Psoas muscle (tissue), 8 donors: ENCODE results near the gene SIPA1. TPM values are rescaled to one million over a fixed set of nuclear protein-coding genes. Genes with fewer than 3 reads are reported as not detected.

Experiments
- ATAC-seq, 4 donors: fragments of 200-7000 bp; cut with Tn5 transposase; one replicate each; pipeline ENCODE4 v1.9.1; 2020; ENCODE audit warnings: moderate library complexity in 3 of 4, mild to moderate bottlenecking in 2 of 4
- DNase-seq, 2 donors: peaks; one replicate each; pipeline ENCODE4 v3.0.0-alpha.2; 2020
- H3K27ac ChIP-seq: fragments of 200-600 bp; one replicate; pipeline ENCODE4 v1.8.0; 2022
- H3K27me3 ChIP-seq, 3 donors: fragments of 200-600 bp in 1 of 3; one replicate each; pipeline versions ENCODE4 v1.6.1 to v1.8.0; 2013 to 2022; ENCODE audit warnings: low read length in 2 of 3, mild to moderate bottlenecking in 2 of 3, moderate library complexity in 1 of 3; ENCODE audit not compliant: insufficient read depth in 3 of 3
- H3K36me3 ChIP-seq, 2 donors: fragments of 200-600 bp in 1 of 2; one replicate each; pipeline versions ENCODE4 v1.6.1 to v1.8.0; 2013 to 2022; ENCODE audit warnings: low read depth in 1 of 2, mild to moderate bottlenecking in 1 of 2, moderate library complexity in 1 of 2; ENCODE audit not compliant: insufficient read depth in 1 of 2
- H3K4me1 ChIP-seq: fragments of 200-600 bp; one replicate; pipeline ENCODE4 v1.8.0; 2022
- H3K4me3 ChIP-seq: fragments of 200-600 bp; one replicate; pipeline ENCODE4 v1.8.0; 2022; ENCODE audit warnings: mild to moderate bottlenecking
- H3K9me3 ChIP-seq: fragments of 200-600 bp; one replicate; pipeline ENCODE4 v1.8.0; 2022
- CTCF ChIP-seq: fragments of 200-600 bp; IDR thresholded peaks from one replicate; pipeline ENCODE4 v1.8.0; 2022; ENCODE audit warnings: antibody characterized with exemption
- WGBS, 3 donors: extraction: QIAGEN DNeasy Blood & Tissue Kit; methylation state at CpG; one replicate each; pipeline versions ENCODE4 v1.1.6 to v1.1.7; 2013; 5-methylcytosine and 5-hydroxymethylcytosine counted together
- intact Hi-C, 2 donors: fragments of 100-400 bp; cut with DNase I; formaldehyde crosslinking; loops; one replicate each; pipeline versions ENCODE4 v1.11.0 to v1.14.2; 2022
- polyA plus RNA-seq, 3 donors: library from polyadenylated mRNA; stranded (reverse); fragments of 200-250 nt; gene quantifications; one replicate each; pipeline ENCODE4 v1.2.3, GENCODE V29; 2013
- total RNA-seq, 4 donors: library from RNA; stranded (reverse); fragmentation: NEBNext Ultra II Directional in 2 of 4; extraction: Animal tissue kit (Norgen Biotek cat#: 25700) in 2 of 4; gene quantifications; one replicate each; pipeline versions ENCODE4 v1.2.1 to v1.2.4, GENCODE V29; 2021 to 2023
- donor health status: healthy with polysubstance abuse.
- donor health status: DM: no; HTN: no; CAD: no; lungs with moderate emphysema.
- donor health status: Bipolar disorder and iron deficiency.
- donor health status: healthy.
- donor health status: DM: yes; HTN: yes; CAD: no.
- donor health status: DM: no; HTN: no; CAD: no.
- donor health status: DM: no; HTN: no; CAD: no.
- donor health status: DM: yes; HTN: yes; CAD: no.

SIPA1 gene
- total and polyA plus RNA-seq, 7 donors, result 7.9 to 17.4 (median 12.3) TPM

- WGBS, 3 donors, result 93 to 95% (median 95%) methylated on average over 6 of the region's 6 CpGs
- intact Hi-C loops, result no loop called here
- Histone ChIP-seq H3K4me3 (no peak overlapping the region), H3K36me3 (peaks cover 2 to 52% of the 10 kb centered on the region in 2 donors), H3K27ac (no peak overlapping the region), H3K9me3 (no peaks in the 10 kb centered on the region), H3K4me1 (peaks cover 7% of the 10 kb centered on the region), H3K27me3 (no peaks in the 10 kb centered on the region)
- DNase-seq (no peak), ATAC-seq (no peak)
- no peak for TF ChIP-seq CTCF
Observed at GRCh38 chr11:65599955-65600246, 38.0 kb upstream of the SIPA1 start.

GRCh38 chr11:65604258-65604657 lies 33.6 kb upstream of the SIPA1 start:
- 92 to 100% (median 96%) methylated on average over 1 of the region's 1 CpG for WGBS, 3 donors
- H3K27ac ChIP-seq, result no peak overlapping the region
- intact Hi-C loops, result no loop called here
- H3K4me1 ChIP-seq, result peaks cover 16% of the 10 kb centered on the region
- TF ChIP-seq CTCF, result no peak
- no peaks in the 10 kb centered on the region for H3K27me3 ChIP-seq
- no peak overlapping the region for H3K4me3 ChIP-seq
- no peaks in the 10 kb centered on the region for H3K9me3 ChIP-seq
- DNase-seq, result no peak
- no peak for ATAC-seq
- H3K36me3 ChIP-seq, result peaks cover 0 to 52% of the 10 kb centered on the region in 2 donors

DNA sequence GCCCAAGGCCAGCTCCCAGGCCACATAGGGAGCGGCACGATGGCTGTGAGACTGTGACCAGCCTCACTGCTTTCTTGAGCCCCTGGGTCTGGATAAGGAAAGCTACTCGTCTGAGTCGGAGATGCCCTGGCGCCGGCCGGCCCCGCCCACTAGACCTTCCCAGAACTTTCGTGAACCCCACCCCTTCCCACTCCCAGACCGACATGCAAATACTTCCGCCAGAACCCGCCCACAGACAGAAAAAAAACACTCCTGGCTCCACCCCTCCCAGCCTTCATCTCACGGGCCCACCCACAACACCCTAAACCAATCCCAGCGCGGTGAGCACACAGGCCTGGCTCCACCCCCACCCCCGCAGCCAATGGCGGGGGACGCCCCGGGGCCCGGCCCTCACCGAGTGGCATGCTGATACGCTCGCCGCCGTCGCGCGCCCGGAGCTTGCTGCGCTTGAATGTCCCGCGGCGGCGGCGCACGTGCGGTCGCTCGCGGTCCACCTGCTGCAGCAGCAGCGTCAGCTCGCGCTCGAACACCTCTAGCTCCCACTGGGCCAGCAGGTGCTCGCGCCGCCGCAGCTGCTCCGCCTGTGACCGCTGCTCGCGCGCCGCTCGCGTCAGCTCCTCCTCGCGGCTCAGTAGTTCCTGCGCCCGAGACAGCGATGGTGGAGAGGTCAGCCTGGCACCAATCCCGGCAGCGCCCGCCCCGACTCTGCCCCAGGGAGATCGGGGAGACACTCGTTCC lies 30.9 kb upstream of the SIPA1 start:
- no peaks in the 10 kb centered on the region for H3K27me3 ChIP-seq
- peak; percentile 96 to 97 for DNase-seq
- H3K4me3 ChIP-seq, result peak overlapping the region; percentile 61
- peaks cover 0 to 56% of the 10 kb centered on the region in 2 donors for H3K36me3 ChIP-seq
- WGBS, 3 donors, result 9 to 10% (median 9%) methylated on average over 52 to 67 of the region's 67 CpGs
- H3K9me3 ChIP-seq, result no peaks in the 10 kb centered on the region
- TF ChIP-seq CTCF, result no peak
- ATAC-seq, result peak; percentile 98
- peaks cover 28% of the 10 kb centered on the region for H3K4me1 ChIP-seq
- intact Hi-C loops, result loop anchor here in 1 of 2 donors (5.0 kb wide), 1 partner anchor 35 kb away; the partner anchor contains the start of genes FAM89B and ZNRD2
- H3K27ac ChIP-seq, result peak overlapping the region; percentile 83

DNA sequence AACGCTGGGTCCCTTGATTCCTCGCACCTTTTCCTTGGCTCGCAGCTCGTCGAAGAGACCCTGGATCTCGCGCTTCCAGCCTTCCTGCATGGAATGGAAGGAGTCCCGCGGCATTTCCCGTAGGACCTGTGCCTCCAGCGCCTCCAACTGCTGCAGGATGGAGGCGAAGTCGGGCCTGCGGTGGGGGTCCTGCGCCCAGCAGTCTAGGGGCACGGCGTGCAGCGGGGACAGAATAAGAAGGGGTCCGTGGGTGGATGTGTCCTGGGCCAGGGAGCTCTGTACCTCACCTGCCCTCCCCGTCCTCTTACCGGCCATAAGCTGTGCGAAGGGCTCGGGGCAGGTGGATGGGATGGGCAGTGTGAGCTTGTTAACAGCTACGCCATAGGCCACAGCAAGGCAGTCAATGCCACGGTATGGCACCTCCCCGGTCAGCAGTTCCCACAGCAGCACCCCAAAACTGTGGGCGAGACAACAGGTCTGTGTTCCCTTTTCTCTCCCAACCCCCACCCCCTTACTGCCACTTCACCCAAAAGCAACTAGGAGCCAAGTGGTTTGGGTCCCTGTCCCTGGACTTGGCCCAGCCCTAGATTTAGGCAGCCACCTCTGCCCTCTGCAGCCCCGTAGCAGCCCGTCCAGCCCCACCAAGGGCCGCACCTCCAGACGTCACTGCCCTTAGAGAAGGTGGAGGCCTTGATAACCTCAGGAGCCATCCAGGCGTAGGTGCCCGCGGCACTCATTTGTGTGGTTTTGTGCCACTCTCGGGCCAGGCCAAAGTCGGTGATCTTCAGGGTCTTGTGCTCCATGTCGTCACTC lies 30.1 kb upstream of the SIPA1 start:
- peaks cover 35% of the 10 kb centered on the region for H3K4me1 ChIP-seq
- peak overlapping the region; percentile 83 for H3K27ac ChIP-seq
- H3K27me3 ChIP-seq, result no peaks in the 10 kb centered on the region
- DNase-seq, result no peak
- WGBS, 3 donors, result 64 to 68% (median 65%) methylated on average over 37 of the region's 37 CpGs
- intact Hi-C loops, result loop anchor here in 1 of 2 donors (5.0 kb wide), 1 partner anchor 36 kb away; the partner anchor contains the start of genes FAM89B and ZNRD2
- no peak for TF ChIP-seq CTCF
- peaks cover 0 to 50% of the 10 kb centered on the region in 2 donors for H3K36me3 ChIP-seq
- peak overlapping the region; percentile 61 for H3K4me3 ChIP-seq
- no peak for ATAC-seq
- no peaks in the 10 kb centered on the region for H3K9me3 ChIP-seq
